Urinary bladder (tissue), 4 donors: Measurements from ENCODE around the gene PHIP. TPM values are rescaled to one million over a fixed set of nuclear protein-coding genes. Genes with fewer than 3 reads are reported as not detected.

Experiments
- DNase-seq: peaks from one replicate; pipeline ENCODE4 v3.0.0-alpha.2; 2015; ENCODE audit errors: extremely low spot score
- H3K27ac ChIP-seq: one replicate; pipeline ENCODE4 v1.5.1; 2013; ENCODE audit warnings: low read depth, mild to moderate bottlenecking, moderate library complexity
- H3K36me3 ChIP-seq: one replicate; pipeline ENCODE4 v1.6.1; 2013; ENCODE audit warnings: mild to moderate bottlenecking, moderate library complexity; ENCODE audit not compliant: insufficient read depth
- H3K4me1 ChIP-seq: one replicate; pipeline ENCODE4 v1.6.1; 2013; ENCODE audit warnings: mild to moderate bottlenecking, moderate library complexity; ENCODE audit not compliant: insufficient read depth
- H3K4me3 ChIP-seq: one replicate; pipeline ENCODE4 v1.5.1; 2013; ENCODE audit warnings: low read depth, low read length
- WGBS: extraction: QIAGEN DNeasy Blood & Tissue Kit; methylation state at CpG from one replicate; pipeline ENCODE4 v1.1.7; 2013; 5-methylcytosine and 5-hydroxymethylcytosine counted together
- polyA plus RNA-seq: library from polyadenylated mRNA; stranded (reverse); fragments of 200-250 nt; gene quantifications from one replicate; pipeline ENCODE4 v1.2.3, GENCODE V29; 2013
- total RNA-seq: library from RNA; depleted of rRNA; stranded (reverse); fragments of >200 nt; gene quantifications from one replicate; pipeline ENCODE4 v1.2.3, GENCODE V29; 2014
- donor health status: healthy with polysubstance abuse.
- donor health status: healthy.

The PHIP gene
- total and polyA plus RNA-seq, 2 donors = 11.1 to 89.9 TPM

GRCh38 chr6:79056226-79056625, 21.8 kb downstream of the PHIP start:
- Histone ChIP-seq H3K27ac (no peak overlapping the region), H3K4me1 (no peaks in the 10 kb centered on the region), H3K4me3 (no peak overlapping the region), H3K36me3 (peaks cover 4% of the 10 kb centered on the region)
- no peak for DNase-seq
- WGBS = 51% methylated on average over 1 of the region's 1 CpG

DNA sequence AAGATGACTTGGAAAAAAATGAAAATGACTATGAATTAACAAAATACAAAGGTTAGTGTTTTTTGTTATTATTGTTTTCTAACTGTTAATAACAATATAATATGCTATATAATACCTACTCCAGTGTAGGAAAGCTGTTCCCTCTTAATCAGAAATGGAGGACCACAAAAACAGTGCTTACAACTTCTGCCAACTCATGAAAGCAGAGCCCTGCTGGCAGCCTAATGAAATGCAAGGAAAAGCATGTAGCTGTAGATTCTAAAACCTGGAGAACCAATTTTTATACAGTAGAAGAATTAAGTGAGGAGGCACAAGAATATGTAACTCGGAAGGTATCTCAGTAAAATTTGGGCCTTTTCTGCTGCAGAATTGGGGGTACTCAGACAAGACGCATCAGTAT, 29.4 kb downstream of the PHIP start:
- no peaks in the 10 kb centered on the region for H3K4me1 ChIP-seq
- 97% methylated on average over 2 of the region's 2 CpGs for WGBS
- H3K36me3 ChIP-seq = peaks cover 2% of the 10 kb centered on the region
- H3K4me3 ChIP-seq = no peak overlapping the region
- no peak overlapping the region for H3K27ac ChIP-seq
- DNase-seq = no peak

- Histone ChIP-seq H3K4me3 (no peak overlapping the region), H3K36me3 (peaks cover 2% of the 10 kb centered on the region), H3K4me1 (no peaks in the 10 kb centered on the region), H3K27ac (no peak overlapping the region)
- DNase-seq = no peak
- 98% methylated on average over 2 of the region's 2 CpGs for WGBS
Observed at GRCh38 chr6:79047072-79047471, 31.0 kb downstream of the PHIP start.

DNA sequence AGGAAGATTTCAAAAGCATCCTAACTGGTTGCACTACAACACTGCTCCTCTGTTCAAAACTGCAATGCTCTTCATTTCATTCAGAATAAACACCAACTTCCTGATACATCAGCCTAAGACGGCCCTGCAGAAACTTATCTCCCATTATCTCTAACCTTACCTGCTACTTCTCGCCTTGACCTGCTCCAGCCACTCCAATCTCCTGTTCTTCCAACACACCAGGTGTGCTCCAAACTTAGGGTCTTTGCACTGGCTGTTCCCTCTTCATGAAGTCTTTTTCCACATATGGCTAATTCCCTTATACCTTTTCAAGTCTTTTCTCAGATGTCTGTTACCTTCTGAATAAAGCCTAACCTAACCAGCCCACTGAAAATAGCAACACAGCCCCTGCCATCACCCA, 32.1 kb downstream of the PHIP start:
- no peaks in the 10 kb centered on the region for H3K4me1 ChIP-seq
- DNase-seq = no peak
- no peak overlapping the region for H3K4me3 ChIP-seq
- peaks cover 2% of the 10 kb centered on the region for H3K36me3 ChIP-seq
- 69% methylated on average over 2 of the region's 2 CpGs for WGBS
- no peak overlapping the region for H3K27ac ChIP-seq

- H3K27ac ChIP-seq = no peak overlapping the region
- no peaks in the 10 kb centered on the region for H3K36me3 ChIP-seq
- H3K4me1 ChIP-seq = no peaks in the 10 kb centered on the region
- 67% methylated on average over 5 of the region's 5 CpGs for WGBS
- no peak overlapping the region for H3K4me3 ChIP-seq
- no peak for DNase-seq
Observed at GRCh38 chr6:79042799-79043126, 35.3 kb downstream of the PHIP start.

GRCh38 chr6:79042088-79042798, 35.8 kb downstream of the PHIP start:
- Histone ChIP-seq H3K27ac (no peak overlapping the region), H3K4me3 (no peak overlapping the region), H3K36me3 (no peaks in the 10 kb centered on the region), H3K4me1 (no peaks in the 10 kb centered on the region)
- WGBS = 61% methylated on average over 1 of the region's 1 CpG
- DNase-seq = no peak

DNA sequence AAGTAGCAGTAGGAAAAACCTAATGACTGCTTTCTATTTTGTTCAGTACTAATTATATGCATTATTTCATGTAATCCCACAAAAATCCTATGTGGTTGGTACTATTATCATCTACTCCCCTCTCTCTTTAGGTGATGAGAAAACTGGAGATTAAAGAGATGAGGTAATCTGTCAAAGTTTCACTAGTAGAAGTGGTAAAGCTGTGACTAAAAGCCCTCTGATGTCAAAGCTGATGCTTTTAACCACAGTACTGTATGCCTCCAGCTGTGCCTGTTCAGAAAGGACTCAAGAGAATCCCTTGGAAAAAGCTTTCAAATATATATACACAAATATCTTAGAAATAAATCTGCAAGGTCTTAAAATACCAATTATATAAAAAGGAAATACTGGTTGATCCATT, 38.0 kb downstream of the PHIP start:
- no peak overlapping the region for H3K27ac ChIP-seq
- no peak for DNase-seq
- no peaks in the 10 kb centered on the region for H3K36me3 ChIP-seq
- no peaks in the 10 kb centered on the region for H3K4me1 ChIP-seq
- H3K4me3 ChIP-seq = no peak overlapping the region

DNA sequence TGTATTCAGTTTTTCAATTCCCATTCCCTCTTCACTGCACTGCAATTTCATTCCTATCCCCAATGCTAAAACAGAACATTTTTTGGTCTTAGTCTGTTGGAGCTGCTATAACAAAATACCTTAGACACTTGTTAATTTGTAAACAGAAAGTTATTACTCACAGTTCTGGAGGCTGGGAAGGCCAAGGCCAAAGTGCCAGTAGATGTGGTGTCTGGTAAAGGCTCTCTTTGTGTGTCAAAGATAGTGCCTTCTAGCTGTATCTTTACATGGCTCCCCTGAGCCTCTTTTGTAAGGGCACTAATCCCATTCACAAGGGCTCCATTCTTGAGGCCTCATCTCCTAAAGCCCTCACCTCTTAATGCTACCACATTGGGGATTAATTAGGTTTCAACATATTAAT, 40.0 kb downstream of the PHIP start:
- Histone ChIP-seq H3K4me1 (no peaks in the 10 kb centered on the region), H3K27ac (no peak overlapping the region), H3K4me3 (no peak overlapping the region), H3K36me3 (no peaks in the 10 kb centered on the region)
- no peak for DNase-seq

- Histone ChIP-seq H3K4me3 (no peak overlapping the region), H3K27ac (no peak overlapping the region), H3K4me1 (no peaks in the 10 kb centered on the region), H3K36me3 (no peaks in the 10 kb centered on the region)
- 95% methylated on average over 2 of the region's 2 CpGs for WGBS
- DNase-seq = no peak
Observed at GRCh38 chr6:79034865-79035264, 43.2 kb downstream of the PHIP start.

- no peak for DNase-seq
- Histone ChIP-seq H3K4me3 (no peak overlapping the region), H3K27ac (no peak overlapping the region), H3K4me1 (no peaks in the 10 kb centered on the region), H3K36me3 (no peaks in the 10 kb centered on the region)
- WGBS = 97% methylated on average over 3 of the region's 3 CpGs
Observed at GRCh38 chr6:79033279-79033678, 44.8 kb downstream of the PHIP start.

DNA sequence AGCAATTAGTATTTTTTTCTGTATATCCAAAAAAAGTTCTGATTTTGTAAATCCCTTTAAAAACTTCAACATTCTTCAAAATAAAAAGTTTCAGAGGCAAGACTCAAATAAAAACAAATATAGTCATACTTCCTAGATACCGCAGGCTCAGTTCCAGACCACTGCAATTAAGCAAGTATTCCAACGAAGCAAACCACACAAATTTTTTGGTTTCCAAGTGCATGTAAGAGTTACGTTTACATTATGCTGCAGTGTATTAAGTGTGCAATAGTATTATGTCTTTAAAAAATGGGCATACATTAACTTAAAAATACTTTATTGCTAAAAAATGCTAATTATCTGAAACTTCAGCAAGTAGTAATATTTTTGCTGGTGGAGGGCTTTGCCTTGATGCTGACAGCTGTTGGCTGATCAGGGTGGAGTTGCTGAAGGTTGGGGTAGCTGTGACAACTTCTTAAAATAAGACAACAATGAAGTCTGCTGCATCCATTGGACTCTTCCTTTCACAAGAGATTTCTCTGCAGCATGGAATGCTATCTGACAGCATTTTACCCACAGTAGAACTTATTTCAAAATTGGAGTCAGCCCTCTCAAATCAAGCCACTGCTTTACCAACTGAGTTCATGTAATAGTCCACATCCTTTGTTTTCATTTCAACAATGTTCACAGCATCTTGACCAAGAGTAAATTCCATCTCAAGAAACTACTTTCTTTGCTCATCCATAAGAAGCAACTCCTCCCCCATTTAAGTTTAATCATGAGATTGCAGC, 46.0 kb downstream of the PHIP start:
- no peaks in the 10 kb centered on the region for H3K4me1 ChIP-seq
- no peak overlapping the region for H3K27ac ChIP-seq
- no peak overlapping the region for H3K4me3 ChIP-seq
- no peaks in the 10 kb centered on the region for H3K36me3 ChIP-seq
- WGBS = 62% methylated on average over 3 of the region's 3 CpGs
- DNase-seq = no peak

DNA sequence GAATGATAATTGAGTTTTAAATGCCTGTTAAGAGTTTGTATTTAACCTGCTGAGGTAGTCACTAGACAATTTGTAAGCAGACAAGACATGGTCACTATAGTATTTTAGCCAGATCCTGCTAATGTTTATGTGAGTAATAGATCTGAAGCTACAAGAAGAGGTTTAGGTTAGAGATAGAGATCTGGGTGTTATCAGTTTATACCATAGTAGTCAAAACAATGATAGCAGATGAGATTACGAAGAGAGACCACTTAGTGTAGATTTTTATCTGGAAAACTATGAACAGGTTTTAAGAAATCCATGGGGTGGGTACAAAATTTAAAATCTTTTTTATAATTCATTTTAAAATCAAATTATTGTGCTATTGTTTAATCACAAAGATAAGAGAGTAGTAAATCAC, 47.5 kb downstream of the PHIP start:
- Histone ChIP-seq H3K27ac (no peak overlapping the region), H3K4me3 (no peak overlapping the region), H3K4me1 (no peaks in the 10 kb centered on the region), H3K36me3 (no peaks in the 10 kb centered on the region)
- WGBS = 83% methylated on average over 1 of the region's 1 CpG
- no peak for DNase-seq

DNA sequence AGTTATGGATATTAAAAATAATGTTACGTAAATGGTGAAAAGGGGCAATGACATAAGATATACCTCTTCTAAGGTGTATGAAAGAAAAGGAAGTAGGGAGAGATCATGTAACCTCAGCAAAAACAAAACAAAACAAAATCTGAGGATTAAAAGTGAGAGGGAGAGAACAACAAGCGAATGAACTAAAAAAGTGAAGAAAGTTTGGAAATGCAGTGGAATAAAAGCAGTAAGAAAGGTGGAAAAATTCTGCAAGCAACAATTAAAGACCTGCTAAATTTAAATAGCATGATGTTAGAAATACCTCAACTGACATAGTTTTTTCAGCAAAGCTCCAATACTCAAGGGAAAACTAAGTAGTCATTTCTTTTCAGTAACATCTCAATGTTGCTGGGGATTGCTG, 48.0 kb downstream of the PHIP start:
- Histone ChIP-seq H3K4me3 (no peak overlapping the region), H3K27ac (no peak overlapping the region), H3K36me3 (no peaks in the 10 kb centered on the region), H3K4me1 (no peaks in the 10 kb centered on the region)
- no peak for DNase-seq
- over 99% methylated on average over 2 of the region's 2 CpGs for WGBS

- DNase-seq = no peak
- H3K36me3 ChIP-seq = no peaks in the 10 kb centered on the region
- WGBS = 97% methylated on average over 1 of the region's 1 CpG
- no peak overlapping the region for H3K27ac ChIP-seq
- no peaks in the 10 kb centered on the region for H3K4me1 ChIP-seq
- H3K4me3 ChIP-seq = no peak overlapping the region
Observed at GRCh38 chr6:79028641-79029314, 49.3 kb downstream of the PHIP start.
